NCI-H1694 treated with DMSO at 0.1 percent for 48 hours (cell line): ENCODE results near the gene IL1F10.
A peak's percentile ranks its signal among the peaks of the same experiment; 100 is the strongest.
"Not testable (repeated sequence)": the region's sequence is repeated elsewhere in the genome, so short reads cannot be mapped to it uniquely, and the experiment has no call there.

Source experiments
- DNase-seq: peaks from one replicate; lab custom pipeline; 2025; lab: John Stamatoyannopoulos, UW

The IL1F10 gene

DNA sequence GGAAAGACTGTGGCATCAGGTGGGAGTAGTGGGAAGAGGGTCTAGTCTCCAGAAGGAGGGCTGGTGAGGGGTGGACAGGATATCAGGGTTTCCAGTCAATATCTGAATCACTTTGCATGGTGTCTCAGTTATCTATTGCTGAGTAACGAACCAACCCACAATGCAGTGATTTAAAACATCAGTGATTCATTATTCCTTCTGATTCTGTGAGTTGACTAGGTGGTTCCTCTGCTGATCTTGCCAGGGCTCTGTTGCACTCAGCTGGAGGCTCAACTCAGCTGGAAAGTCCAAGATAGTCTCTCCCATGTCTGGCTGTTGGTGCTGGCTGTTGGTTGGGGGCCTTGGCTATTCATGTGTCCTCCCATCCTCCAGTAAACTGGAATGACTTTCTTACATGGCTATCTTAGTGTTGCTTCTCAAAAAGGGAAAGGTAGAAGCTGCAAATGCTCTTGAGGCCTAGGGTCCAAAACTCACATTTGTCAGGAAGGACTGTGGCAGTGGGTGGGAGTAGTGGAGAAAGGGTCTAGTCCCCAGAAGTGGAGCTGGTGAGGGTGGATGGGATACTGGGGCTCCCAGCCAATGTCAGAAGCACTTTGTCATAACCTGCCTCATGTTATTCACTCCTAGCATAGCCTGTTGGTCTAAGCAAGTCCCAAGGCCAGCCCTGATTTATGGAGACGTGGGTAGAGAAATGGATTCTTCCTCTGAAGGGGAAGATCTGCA, 13.9 kb downstream of the IL1F10 start:
- no peak for DNase-seq

DNA sequence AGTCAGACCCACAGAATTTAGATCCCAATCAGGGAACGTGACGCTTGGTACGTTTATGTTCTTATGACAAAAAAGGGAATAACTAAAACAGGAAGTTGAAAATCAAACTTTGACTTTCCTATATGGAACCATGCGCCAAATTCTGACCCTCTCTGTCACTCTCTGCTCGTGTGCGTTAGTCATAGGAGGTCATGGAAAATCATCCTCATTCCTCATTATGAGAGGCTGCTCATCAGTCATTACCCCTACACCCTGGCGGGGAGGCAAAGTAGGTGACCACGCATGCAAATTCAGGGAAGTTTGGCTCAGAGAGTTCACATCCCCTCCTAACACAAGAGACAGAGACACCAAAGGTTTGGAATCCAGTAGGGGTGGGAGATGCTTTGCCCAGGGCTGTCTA, 15.5 kb downstream of the IL1F10 start:
- no peak for DNase-seq

GRCh38 chr2:113084249-113085000, 16.7 kb downstream of the IL1F10 start:
- peak; percentile 14 for DNase-seq

DNA sequence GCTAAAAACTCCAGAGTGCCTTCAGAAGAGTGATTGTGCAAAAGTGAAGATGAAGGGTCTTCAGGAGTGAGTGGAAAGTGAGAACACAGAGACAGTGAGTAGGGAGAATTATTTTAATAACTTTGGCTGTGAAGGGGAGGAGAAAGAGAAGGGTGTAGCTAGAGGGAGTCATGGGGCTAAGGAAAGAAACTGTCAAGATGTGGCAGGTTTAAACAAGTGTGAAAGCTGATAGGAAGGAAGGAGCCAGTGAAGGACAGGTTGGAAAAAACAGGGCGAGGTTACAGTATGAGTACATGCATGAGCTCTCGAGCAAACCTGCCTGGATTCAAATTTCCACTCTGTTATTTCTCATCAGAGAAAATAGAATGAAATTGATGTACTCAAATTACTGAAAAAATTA, 17.8 kb downstream of the IL1F10 start:
- DNase-seq: no peak

DNA sequence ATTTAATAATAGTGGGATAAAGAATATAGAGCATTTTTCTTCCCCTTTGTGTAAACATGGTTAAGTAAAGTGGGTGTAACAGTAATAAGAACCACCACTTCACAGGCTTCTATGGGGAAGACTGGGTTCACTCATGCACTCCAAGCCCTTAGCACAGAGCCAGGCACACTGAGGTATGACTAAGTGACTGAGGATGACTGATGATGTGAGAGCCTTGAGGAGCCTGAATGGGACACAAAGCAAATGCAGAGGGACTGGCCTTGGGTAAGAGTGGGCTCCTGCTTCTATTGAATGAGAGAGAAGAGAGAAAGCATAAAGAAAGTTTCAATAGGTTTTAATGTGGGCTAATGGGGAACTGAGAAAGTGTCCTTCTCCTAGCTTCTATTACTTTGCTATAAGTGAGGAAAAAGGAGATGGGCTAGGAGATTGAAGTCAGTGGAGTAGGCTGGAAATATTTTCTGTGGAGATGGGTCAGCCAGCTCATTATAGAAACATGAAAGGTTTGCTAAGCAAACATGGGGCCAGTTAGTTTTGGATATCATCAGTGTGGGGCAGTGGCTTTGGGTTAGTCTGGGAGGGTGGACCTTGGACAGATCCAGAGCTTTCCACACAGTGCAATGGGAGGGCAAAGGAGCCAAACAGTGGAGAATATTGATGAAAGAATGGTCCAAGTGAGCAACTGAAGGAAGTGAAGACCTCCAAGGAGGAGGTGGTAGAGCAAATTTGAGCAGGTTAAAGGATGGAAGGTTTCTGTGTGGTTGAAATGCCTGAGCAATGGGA, 20.6 kb downstream of the IL1F10 start:
- DNase-seq: no peak

- no peak for DNase-seq
These were observed 22.1 kb downstream of the IL1F10 start for GRCh38 chr2:113089916-113090315.

DNA sequence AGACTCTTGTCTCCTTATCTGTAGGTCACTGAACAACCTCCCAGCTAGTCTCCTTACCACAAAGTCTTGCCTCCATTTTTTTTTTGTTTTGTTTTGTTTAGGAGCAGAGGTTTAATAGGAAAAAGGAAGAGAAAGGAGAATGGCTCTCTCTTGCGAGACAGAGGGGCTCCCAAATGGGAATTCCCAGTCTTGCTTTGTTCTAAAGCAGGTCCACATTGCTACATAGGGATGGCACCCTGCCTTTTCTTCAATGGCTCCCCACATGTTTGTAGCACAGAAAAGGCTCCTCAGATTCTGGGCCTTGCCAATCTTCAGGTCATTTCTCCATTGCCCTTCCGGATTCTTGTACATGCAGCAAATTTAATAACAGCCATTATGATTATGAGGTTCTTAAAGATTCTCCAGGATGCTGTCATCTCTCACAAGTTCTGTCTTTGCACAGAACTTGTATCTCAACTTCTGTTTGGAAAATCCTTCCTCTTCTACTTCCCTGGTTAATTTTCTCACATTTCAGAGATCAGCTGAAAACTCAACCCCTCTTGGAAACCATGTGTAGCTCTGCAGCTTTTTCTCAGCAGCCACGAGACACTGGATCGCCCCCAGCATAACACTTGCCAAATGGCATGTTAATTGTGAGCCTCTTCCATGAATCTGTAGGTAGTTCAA, 23.6 kb downstream of the IL1F10 start:
- DNase-seq: no peak

- no peak for DNase-seq
These were observed 25.3 kb downstream of the IL1F10 start for GRCh38 chr2:113092864-113093612.

GRCh38 chr2:113093613-113093977, 25.8 kb downstream of the IL1F10 start:
- no peak for DNase-seq

- DNase-seq: not testable (repeated sequence)
These were observed 28.5 kb downstream of the IL1F10 start for GRCh38 chr2:113096306-113096705.

DNA sequence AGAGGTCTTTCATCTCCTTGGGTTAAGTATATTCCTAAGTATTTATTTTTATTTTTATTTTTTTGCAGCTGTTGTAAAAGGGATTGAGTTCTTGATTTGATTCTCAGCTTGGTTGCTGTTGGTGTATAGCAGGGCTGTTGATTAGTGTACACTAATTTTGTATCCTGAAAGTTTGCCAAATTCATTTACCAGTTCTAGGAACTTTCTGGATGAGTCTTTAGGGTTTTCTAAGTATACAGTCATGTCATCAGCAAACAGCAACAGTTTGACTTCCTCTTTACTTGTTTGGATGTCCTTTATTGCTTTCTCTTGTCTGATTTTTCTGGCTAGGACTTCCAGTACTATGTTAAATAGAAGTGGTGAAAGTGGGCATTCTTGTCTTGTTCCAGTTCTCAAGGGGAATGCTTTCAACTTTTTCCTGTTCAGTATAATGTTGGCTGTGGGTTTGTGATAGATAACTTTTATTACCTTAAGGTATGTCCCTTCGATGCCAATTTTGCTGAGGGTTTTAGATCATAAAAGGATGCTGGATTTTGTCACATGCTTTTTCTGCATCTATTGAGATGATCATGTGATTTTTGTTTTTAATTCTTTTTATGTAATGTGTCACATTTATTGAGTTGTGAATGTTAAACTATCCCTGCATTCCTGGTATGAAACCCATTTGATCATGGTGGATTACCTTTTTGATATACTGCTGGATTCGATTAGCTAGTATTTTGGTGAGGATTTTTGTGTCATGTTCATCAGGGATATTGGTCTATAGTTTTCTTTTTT, 29.3 kb downstream of the IL1F10 start:
- not testable (repeated sequence) for DNase-seq

DNA sequence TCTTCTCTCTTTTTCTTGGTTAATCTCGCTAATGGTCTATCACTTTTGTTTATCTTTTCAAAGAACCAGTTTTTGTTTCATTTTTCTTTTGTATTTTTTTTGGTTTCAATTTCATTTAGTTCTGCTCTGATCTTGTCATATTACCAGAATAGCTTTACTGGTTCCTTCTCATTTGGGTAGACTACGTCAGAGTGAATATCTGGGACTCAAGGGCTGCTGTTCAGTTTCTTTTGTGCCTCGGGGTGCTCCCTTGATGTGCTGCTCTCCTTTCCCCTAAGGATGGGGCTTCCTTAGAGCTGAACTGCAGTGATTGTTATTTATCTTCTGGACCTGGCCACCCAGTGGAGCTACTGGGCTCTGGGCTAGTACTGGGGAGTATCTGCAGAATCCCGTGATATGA, 30.3 kb downstream of the IL1F10 start:
- DNase-seq: no peak

- DNase-seq: no peak
These were observed 30.8 kb downstream of the IL1F10 start for GRCh38 chr2:113098532-113098931.

DNA sequence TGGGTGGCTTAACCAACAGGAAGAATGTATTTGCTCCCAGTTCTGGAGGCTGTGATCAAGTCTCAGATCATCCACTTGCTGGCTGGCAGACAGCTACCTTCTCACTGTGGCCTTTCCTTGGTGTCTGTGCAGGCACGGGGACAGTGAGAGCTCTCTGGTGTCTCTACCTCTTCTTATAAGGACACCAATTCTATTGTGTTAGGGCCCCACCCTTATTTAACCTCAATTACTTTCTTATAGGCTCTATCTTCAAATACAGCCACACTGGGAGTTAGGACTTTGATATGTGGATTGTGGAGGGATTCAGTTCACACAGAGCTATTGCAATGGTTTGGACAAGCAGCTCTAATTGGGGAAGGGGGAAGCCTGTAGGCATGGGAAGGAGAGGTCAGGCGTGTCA, 34.4 kb downstream of the IL1F10 start:
- DNase-seq: no peak

GRCh38 chr2:113103277-113103676, 35.5 kb downstream of the IL1F10 start:
- no peak for DNase-seq

- no peak for DNase-seq
These were observed 36.4 kb downstream of the IL1F10 start for GRCh38 chr2:113104054-113104611.

GRCh38 chr2:113105047-113105785, 37.4 kb downstream of the IL1F10 start:
- no peak for DNase-seq

DNA sequence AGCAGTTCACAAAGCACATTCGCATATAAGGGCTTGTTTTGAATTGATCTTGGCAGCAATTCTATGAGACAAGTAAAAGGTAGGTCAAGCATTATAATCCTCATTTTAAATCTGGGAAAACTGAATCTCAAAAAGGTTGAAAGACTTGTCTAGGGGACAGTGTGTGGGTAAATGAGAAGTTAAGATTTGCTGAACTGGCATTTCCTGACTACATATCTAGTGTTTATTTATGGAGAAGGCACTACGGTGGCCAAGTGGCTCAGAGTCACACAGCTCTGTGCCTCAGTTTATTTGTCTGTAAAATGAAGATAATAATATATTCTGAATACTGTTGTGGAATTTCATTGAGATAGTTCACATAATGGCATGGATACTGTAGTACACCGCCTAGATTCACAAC, 43.4 kb downstream of the IL1F10 start:
- DNase-seq: no peak

- DNase-seq: no peak
These were observed 44.1 kb downstream of the IL1F10 start for GRCh38 chr2:113111823-113112287.

DNA sequence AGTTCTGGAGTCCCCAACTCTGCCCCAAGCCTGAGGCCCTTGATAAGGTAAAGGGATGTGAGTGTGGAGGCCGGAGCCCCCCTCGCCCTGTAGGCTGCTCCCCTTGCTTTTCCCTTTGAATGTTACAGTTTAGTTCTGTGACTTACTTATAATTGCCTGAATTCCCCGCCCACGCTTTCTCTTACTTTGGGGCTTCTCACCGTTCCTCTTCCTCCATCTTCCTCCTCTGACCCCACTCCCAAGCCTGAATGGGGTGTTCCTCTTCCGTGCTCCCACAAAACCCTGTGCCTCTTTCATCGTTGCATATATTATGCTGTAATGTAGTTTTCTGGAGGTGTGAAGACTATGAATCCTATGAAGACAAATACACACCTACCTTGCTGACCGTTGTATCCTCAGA, 44.7 kb downstream of the IL1F10 start:
- no peak for DNase-seq
